KOPT-K1 (cell line): ENCODE measurements around the gene PTPN21.

Source experiments
- H3K27ac ChIP-seq: fragments of 200-600 bp; sonication (generic); 2 replicates; pipeline ENCODE4 v1.5.1; 2016; ENCODE audit warnings: antibody characterized with exemption, mild to moderate bottlenecking, low read depth, low read length; ENCODE audit not compliant: poor library complexity, severe bottlenecking
- H3K36me3 ChIP-seq: fragments of 200-600 bp; sonication (generic); 2 replicates; pipeline ENCODE4 v1.5.1; 2017; ENCODE audit warnings: antibody characterized with exemption, mild to moderate bottlenecking, low read length, moderate library complexity; ENCODE audit not compliant: insufficient read depth
- H3K9me3 ChIP-seq: fragments of 200-600 bp; sonication (generic); 2 replicates; pipeline ENCODE4 v1.5.1; 2017; ENCODE audit warnings: antibody characterized with exemption, low read length, mild to moderate bottlenecking; ENCODE audit not compliant: insufficient read depth, poor library complexity, severe bottlenecking

PTPN21 gene

GRCh38 chr14:88554457-88555286, at the start of gene PTPN21:
Gene PTPN21 (minus strand): TSS chr14:88555007. CDS start chr14:88550417, 4,590 bp downstream.
- Histone ChIP-seq H3K27ac (no peak within 1 kb of the TSS), H3K9me3 (peaks cover 6% of the 10 kb centered on the region), H3K36me3 (no peaks in the 10 kb centered on the region)

GRCh38 chr14:88604212-88604611, 49.4 kb upstream of the PTPN21 start:
- H3K36me3 ChIP-seq: peaks cover 100% of the 10 kb centered on the region
- no peaks in the 10 kb centered on the region for H3K9me3 ChIP-seq
- no peak overlapping the region for H3K27ac ChIP-seq

- H3K9me3 ChIP-seq: no peaks in the 10 kb centered on the region
- H3K27ac ChIP-seq: no peak overlapping the region
- H3K36me3 ChIP-seq: peaks cover 100% of the 10 kb centered on the region
Measured at GRCh38 chr14:88599761-88600439, 45.1 kb upstream of the PTPN21 start.

GRCh38 chr14:88599326-88599725, 44.5 kb upstream of the PTPN21 start:
- no peaks in the 10 kb centered on the region for H3K9me3 ChIP-seq
- peaks cover 100% of the 10 kb centered on the region for H3K36me3 ChIP-seq
- no peak overlapping the region for H3K27ac ChIP-seq

- Histone ChIP-seq H3K27ac (no peak overlapping the region), H3K9me3 (no peaks in the 10 kb centered on the region), H3K36me3 (peaks cover 100% of the 10 kb centered on the region)
Measured at GRCh38 chr14:88598097-88598675, 43.4 kb upstream of the PTPN21 start.

- Histone ChIP-seq H3K36me3 (peaks cover 100% of the 10 kb centered on the region), H3K27ac (no peak overlapping the region), H3K9me3 (no peaks in the 10 kb centered on the region)
Measured at GRCh38 chr14:88597601-88598000, 42.8 kb upstream of the PTPN21 start.

GRCh38 chr14:88597038-88597437, 42.2 kb upstream of the PTPN21 start:
- peaks cover 100% of the 10 kb centered on the region for H3K36me3 ChIP-seq
- no peak overlapping the region for H3K27ac ChIP-seq
- no peaks in the 10 kb centered on the region for H3K9me3 ChIP-seq

GRCh38 chr14:88592031-88592430, 37.2 kb upstream of the PTPN21 start:
- Histone ChIP-seq H3K27ac (no peak overlapping the region), H3K9me3 (no peaks in the 10 kb centered on the region), H3K36me3 (peaks cover 97% of the 10 kb centered on the region)

- peaks cover 97% of the 10 kb centered on the region for H3K36me3 ChIP-seq
Measured at GRCh38 chr14:88590173-88590572, 35.4 kb upstream of the PTPN21 start.

GRCh38 chr14:88588081-88588480, 33.3 kb upstream of the PTPN21 start:
- H3K27ac ChIP-seq: no peak overlapping the region
- H3K36me3 ChIP-seq: peaks cover 97% of the 10 kb centered on the region
- H3K9me3 ChIP-seq: no peaks in the 10 kb centered on the region

More at GRCh38 chr14:88590173-88590572, 35.4 kb upstream of the PTPN21 start:
- H3K27ac ChIP-seq: no peak overlapping the region
- no peaks in the 10 kb centered on the region for H3K9me3 ChIP-seq

- H3K27ac ChIP-seq: no peak overlapping the region
- no peaks in the 10 kb centered on the region for H3K9me3 ChIP-seq
- peaks cover 95% of the 10 kb centered on the region for H3K36me3 ChIP-seq
Measured at GRCh38 chr14:88584451-88584850, 29.6 kb upstream of the PTPN21 start.

GRCh38 chr14:88576222-88576621, 21.4 kb upstream of the PTPN21 start:
- H3K27ac ChIP-seq: no peak overlapping the region
- peaks cover 97% of the 10 kb centered on the region for H3K36me3 ChIP-seq
- no peaks in the 10 kb centered on the region for H3K9me3 ChIP-seq

GRCh38 chr14:88572117-88572516, 17.3 kb upstream of the PTPN21 start:
- H3K27ac ChIP-seq: no peak overlapping the region
- peaks cover 98% of the 10 kb centered on the region for H3K36me3 ChIP-seq
- no peaks in the 10 kb centered on the region for H3K9me3 ChIP-seq

- H3K36me3 ChIP-seq: peaks cover 64% of the 10 kb centered on the region
- H3K27ac ChIP-seq: no peak overlapping the region
- no peaks in the 10 kb centered on the region for H3K9me3 ChIP-seq
Measured at GRCh38 chr14:88568196-88568595, 13.4 kb upstream of the PTPN21 start.

- peaks cover 37% of the 10 kb centered on the region for H3K36me3 ChIP-seq
- no peak overlapping the region for H3K27ac ChIP-seq
- H3K9me3 ChIP-seq: no peaks in the 10 kb centered on the region
Measured at GRCh38 chr14:88565427-88565826, 10.6 kb upstream of the PTPN21 start.
